Measurements from ENCODE around the gene KDM5B. TPM values are rescaled to one million over a fixed set of nuclear protein-coding genes. Genes with fewer than 3 reads are reported as not detected.
"Not testable (repeated sequence)": the region's sequence is repeated elsewhere in the genome, so short reads cannot be mapped to it uniquely, and the experiment has no call there.

KDM5B gene
- total RNA-seq, 1 donor = 138 TPM

DNA sequence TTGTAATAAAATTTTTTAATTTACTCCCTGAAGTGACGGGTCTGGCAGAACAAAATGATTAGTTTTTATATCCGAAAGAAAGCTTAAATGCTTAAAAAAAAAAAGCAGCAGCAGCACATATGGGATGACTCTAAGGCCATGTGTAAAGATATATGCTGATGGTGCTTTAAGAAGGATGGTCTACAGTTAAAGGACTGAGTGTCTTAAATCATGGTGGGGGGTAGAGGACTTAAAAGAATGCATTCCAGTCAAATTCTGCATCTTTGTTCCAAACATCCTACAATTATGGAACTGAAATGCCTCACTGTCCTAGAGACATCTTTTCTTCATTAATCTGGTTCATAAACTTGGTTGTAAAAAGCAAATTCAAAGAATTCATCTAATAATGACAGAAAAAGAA is 7.0 kb downstream of the KDM5B start:
- no peak overlapping the region for H3K4me3 ChIP-seq (ENCODE audit: low read depth, low read length)
- TF ChIP-seq, protein P1, sequence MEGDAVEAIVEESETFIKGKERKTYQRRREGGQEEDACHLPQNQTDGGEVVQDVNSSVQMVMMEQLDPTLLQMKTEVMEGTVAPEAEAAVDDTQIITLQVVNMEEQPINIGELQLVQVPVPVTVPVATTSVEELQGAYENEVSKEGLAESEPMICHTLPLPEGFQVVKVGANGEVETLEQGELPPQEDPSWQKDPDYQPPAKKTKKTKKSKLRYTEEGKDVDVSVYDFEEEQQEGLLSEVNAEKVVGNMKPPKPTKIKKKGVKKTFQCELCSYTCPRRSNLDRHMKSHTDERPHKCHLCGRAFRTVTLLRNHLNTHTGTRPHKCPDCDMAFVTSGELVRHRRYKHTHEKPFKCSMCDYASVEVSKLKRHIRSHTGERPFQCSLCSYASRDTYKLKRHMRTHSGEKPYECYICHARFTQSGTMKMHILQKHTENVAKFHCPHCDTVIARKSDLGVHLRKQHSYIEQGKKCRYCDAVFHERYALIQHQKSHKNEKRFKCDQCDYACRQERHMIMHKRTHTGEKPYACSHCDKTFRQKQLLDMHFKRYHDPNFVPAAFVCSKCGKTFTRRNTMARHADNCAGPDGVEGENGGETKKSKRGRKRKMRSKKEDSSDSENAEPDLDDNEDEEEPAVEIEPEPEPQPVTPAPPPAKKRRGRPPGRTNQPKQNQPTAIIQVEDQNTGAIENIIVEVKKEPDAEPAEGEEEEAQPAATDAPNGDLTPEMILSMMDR (IDR thresholded peaks at IDR 0.05; ENCODE audit: insufficient read depth, low read depth, low read length) = no peak
- DNase-seq (ENCODE audit: low read depth) = no peak

GRCh38 chr1:202800742-202801141 is 7.5 kb downstream of the KDM5B start:
- no peak for DNase-seq (ENCODE audit: low read depth)
- no peak overlapping the region for H3K4me3 ChIP-seq (ENCODE audit: low read depth, low read length)
- TF ChIP-seq, protein P1 (IDR thresholded peaks at IDR 0.05; ENCODE audit: insufficient read depth, low read depth, low read length) = no peak

GRCh38 chr1:202798792-202799331 is 9.4 kb downstream of the KDM5B start:
- no peak for DNase-seq (ENCODE audit: low read depth)
- no peak overlapping the region for H3K4me3 ChIP-seq (ENCODE audit: low read depth, low read length)
- TF ChIP-seq, protein P1 (IDR thresholded peaks at IDR 0.05; ENCODE audit: insufficient read depth, low read depth, low read length) = no peak

- H3K4me3 ChIP-seq (ENCODE audit: low read depth, low read length) = no peak overlapping the region
- TF ChIP-seq, protein P1 (IDR thresholded peaks at IDR 0.05; ENCODE audit: insufficient read depth, low read depth, low read length) = no peak
- no peak for DNase-seq (ENCODE audit: low read depth)
These were observed 10.0 kb downstream of the KDM5B start for GRCh38 chr1:202798260-202798659.

GRCh38 chr1:202796670-202797069 is 11.6 kb downstream of the KDM5B start:
- TF ChIP-seq, protein P1 (IDR thresholded peaks at IDR 0.05; ENCODE audit: insufficient read depth, low read depth, low read length) = no peak
- no peak overlapping the region for H3K4me3 ChIP-seq (ENCODE audit: low read depth, low read length)
- DNase-seq (ENCODE audit: low read depth) = no peak

DNA sequence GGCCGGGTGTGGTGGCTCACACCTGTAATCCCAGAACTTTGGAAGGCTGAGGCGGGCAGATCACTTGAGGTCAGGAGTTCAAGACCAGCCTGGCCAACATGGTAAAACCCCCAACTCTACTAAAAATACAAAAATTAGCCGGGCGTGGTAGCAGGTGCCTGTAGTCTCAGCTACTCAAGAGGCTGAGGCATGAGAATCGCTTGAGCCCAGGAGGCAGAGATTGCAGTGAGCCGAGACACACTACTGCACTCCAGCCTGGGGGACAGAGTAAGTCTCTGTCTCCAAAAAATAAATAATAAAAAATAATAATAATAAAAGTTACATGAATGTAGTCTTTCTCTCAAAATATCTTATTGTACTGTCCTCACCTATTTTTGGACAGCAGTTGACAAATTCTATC is 13.3 kb downstream of the KDM5B start:
- not testable (repeated sequence) for DNase-seq (ENCODE audit: low read depth)

GRCh38 chr1:202794051-202794740 is 14.0 kb downstream of the KDM5B start:
- DNase-seq (ENCODE audit: low read depth) = no peak
- TF ChIP-seq, protein P1 (IDR thresholded peaks at IDR 0.05; ENCODE audit: insufficient read depth, low read depth, low read length) = no peak
- no peak overlapping the region for H3K4me3 ChIP-seq (ENCODE audit: low read depth, low read length)

More for the DNA sequence above, 13.3 kb downstream of the KDM5B start:
- H3K4me3 ChIP-seq (ENCODE audit: low read depth, low read length) = not testable (repeated sequence)
